ENCODE measurements around the gene PIK3CD. TPM values are rescaled to one million over a fixed set of nuclear protein-coding genes. Genes with fewer than 3 reads are reported as not detected.
"Not testable (repeated sequence)": the region's sequence is repeated elsewhere in the genome, so short reads cannot be mapped to it uniquely, and the experiment has no call there.

The PIK3CD gene
- total RNA-seq, 1 experiment from 2014 or later: 17.7 TPM

- no peak for DNase-seq (ENCODE audit: low read depth, low spot score)
- in situ Hi-C loops (cut with HindIII; ENCODE audit: low pct_unique_long_range_greater_than_20kb, low sequenced_read_pairs): no loop called here
These were observed 23.9 kb downstream of the PIK3CD start for GRCh38 chr1:9675393-9675792.

GRCh38 chr1:9676128-9676527 lies 24.6 kb downstream of the PIK3CD start:
- DNase-seq (ENCODE audit: low read depth, low spot score); in situ Hi-C loops (cut with HindIII; ENCODE audit: low pct_unique_long_range_greater_than_20kb, low sequenced_read_pairs): not testable (repeated sequence)

- in situ Hi-C loops (cut with HindIII; ENCODE audit: low pct_unique_long_range_greater_than_20kb, low sequenced_read_pairs): no loop called here
- DNase-seq (ENCODE audit: low read depth, low spot score): no peak
These were observed 25.4 kb downstream of the PIK3CD start for GRCh38 chr1:9676815-9677393.

- no peak for DNase-seq (ENCODE audit: low read depth, low spot score)
These were observed 28.6 kb downstream of the PIK3CD start for GRCh38 chr1:9680091-9680490.

DNA sequence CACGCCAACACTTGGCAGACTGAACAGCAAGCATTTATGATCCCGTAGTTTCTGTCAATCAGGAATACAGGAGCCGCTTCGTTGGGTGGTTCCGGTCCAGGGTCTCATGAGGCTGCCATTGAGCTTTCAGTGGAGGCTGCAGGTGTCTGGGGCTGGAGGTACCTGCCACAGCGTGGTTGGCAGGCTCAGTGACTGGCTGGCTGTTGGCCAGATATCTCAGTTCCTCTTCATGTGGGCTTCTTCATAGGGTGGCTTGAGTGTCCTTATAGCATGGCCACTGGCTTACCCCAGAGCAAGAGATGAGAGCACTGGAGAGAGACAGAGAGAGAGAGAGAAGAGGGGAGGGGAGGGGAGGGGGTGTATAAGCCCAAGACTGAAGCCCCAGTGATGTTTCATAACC lies 29.3 kb downstream of the PIK3CD start:
- DNase-seq (ENCODE audit: low read depth, low spot score): no peak
- in situ Hi-C loops (cut with HindIII; ENCODE audit: low pct_unique_long_range_greater_than_20kb, low sequenced_read_pairs): no loop called here

More at GRCh38 chr1:9680091-9680490, 28.6 kb downstream of the PIK3CD start:
- in situ Hi-C loops (cut with HindIII; ENCODE audit: low pct_unique_long_range_greater_than_20kb, low sequenced_read_pairs): no loop called here

DNA sequence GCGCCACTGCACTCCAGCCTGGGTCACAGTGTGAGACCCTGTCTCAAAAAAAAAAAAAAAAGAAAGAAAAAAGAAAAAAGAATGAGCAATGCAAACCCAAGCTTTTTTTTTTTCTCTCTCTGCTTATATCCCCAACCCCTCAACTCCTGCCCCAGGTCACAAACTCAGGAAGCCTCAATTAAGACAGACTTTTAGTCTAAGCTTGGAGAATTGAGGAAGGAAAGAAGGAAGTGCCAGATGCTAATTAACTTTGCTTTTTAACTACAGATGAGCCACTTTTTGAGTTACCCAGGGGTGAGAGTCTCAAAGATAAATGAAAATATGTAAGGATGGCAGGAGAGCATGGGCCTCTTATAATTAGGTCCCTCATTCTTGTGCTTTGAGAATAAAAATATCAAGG lies 33.3 kb downstream of the PIK3CD start:
- DNase-seq (ENCODE audit: low read depth, low spot score): no peak
- in situ Hi-C loops (cut with HindIII; ENCODE audit: low pct_unique_long_range_greater_than_20kb, low sequenced_read_pairs): no loop called here

- in situ Hi-C loops (cut with HindIII; ENCODE audit: low pct_unique_long_range_greater_than_20kb, low sequenced_read_pairs): no loop called here
- DNase-seq (ENCODE audit: low read depth, low spot score): peak; percentile 57
These were observed 35.8 kb downstream of the PIK3CD start for GRCh38 chr1:9687120-9687873.

DNA sequence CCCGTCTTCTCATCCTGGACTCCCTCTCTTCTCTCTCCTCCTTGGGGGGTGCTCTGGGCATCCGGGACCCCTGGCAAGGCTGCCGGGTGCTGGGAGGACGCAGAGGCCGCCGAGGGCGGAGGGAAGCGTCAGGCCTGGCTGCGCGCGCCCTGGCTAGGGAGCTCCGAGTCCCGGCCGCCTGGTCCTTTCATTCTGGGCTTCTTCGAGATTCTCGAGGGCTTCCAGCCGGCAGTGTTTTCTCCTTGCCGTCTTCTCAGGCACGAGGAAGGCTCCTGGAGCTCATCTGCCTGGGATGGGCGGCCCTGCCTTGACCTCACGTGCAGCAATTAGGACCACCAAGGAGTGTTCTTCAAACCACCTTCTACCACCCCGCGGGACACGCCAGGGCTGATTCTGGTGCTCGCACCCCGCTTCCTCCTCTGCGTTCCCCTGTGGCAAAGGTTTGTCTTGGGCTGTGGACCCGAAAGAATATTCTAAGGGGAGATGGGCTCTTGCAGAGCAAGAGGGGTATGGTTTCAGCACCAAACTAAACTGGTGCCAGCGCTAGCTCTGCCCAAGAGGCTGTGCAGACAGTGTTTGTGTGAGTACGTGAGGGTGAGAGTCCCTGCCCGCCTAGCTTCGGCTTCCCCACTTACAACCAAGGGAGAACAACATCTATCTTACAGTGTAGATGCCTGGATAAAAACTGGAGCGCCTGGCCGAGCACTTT lies 36.5 kb downstream of the PIK3CD start:
- DNase-seq (ENCODE audit: low read depth, low spot score): no peak
- in situ Hi-C loops (cut with HindIII; ENCODE audit: low pct_unique_long_range_greater_than_20kb, low sequenced_read_pairs): no loop called here

- in situ Hi-C loops (cut with HindIII; ENCODE audit: low pct_unique_long_range_greater_than_20kb, low sequenced_read_pairs): no loop called here
- DNase-seq (ENCODE audit: low read depth, low spot score): no peak
These were observed 37.1 kb downstream of the PIK3CD start for GRCh38 chr1:9688599-9688998.

DNA sequence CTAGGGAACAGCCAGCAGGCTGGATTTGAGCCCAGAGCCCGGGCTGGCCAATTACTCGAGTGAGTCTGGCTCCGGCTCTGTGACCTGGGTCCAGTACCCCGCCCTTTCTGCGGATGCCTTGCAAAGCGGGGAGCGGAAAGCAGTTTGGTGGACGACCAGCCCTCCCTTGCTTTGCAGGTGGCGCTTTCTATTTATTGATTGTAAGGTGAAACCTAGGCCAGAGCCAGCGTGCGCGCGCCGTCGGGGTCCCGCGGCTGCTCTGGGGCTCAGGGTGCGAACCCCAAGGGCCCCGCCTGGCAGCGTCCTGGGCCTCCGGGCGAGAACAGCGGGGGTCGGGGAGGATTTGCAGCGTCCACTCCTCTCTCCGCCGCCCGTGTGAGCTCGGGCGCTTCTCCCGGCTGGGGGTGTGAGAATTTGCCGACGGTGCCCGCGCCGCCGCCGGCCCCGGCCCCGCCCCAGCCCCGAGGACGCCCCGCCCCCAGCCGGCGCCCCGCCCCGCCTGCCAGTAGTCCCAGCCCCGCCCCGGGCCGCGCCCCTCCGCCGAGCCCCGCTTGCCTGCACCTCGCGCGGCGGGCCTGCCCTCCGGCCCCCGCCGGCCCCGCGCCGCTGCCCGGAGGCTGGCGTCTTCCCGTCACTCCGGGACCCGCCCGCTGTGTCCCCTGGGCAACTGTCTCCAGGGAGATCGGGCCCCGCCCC lies 37.6 kb downstream of the PIK3CD start:
- in situ Hi-C loops (cut with HindIII; ENCODE audit: low pct_unique_long_range_greater_than_20kb, low sequenced_read_pairs): no loop called here
- DNase-seq (ENCODE audit: low read depth, low spot score): peak; percentile 71

DNA sequence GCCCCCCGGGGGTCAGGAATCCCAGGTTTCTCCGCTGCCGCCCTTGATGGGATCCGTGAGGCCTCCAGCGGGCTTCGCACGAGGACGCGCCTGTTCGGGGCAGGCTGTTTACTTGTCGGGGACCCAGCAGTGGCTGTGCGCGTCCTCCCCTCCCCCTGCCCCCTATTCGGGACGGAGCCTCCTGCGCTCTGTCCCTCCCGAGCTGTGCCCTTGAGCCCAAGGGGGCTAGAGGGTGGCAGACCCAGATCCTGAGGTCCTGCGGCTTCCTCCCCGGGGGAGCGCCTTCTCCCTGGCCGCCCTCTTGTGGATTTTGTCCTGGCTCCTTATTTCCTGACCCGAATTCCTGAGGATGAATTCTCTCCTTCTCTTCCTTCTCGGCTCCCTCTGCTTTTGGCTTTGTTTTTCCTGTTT lies 38.4 kb downstream of the PIK3CD start:
- DNase-seq (ENCODE audit: low read depth, low spot score): no peak
- in situ Hi-C loops (cut with HindIII; ENCODE audit: low pct_unique_long_range_greater_than_20kb, low sequenced_read_pairs): no loop called here

DNA sequence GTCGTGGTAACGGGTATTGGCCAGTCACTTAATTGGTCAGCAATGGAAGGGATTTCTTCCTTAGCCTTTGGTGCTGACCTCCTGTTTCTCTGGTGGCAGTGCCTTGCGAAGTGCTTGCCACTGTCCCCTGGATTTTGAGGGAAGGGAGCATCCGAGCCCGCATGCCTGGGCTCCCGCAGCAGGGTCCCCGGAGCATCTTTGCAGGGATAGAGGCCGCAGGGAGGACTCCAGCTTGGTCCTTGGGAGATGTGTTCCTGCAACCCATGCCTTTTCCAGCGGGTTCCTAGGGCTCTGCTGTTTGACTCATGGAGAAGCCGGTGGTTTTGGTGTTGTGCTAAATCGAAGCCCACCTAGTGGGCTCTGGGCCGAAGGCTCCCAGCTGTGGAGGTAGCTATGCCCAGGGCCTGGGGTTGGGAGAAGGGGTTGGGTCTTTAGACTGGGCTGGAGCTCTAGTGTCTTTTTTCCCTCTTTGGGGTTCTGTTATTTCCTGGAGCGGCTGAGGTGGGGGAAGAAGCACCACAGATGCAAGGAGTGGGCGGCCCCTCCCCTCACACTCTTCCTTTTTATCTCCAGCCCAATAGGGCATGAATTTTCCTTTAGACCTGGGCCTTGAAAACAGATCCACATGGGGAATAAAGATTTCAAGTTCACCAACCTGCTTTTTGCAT lies 39.0 kb downstream of the PIK3CD start:
- DNase-seq (ENCODE audit: low read depth, low spot score): no peak
- in situ Hi-C loops (cut with HindIII; ENCODE audit: low pct_unique_long_range_greater_than_20kb, low sequenced_read_pairs): no loop called here

DNA sequence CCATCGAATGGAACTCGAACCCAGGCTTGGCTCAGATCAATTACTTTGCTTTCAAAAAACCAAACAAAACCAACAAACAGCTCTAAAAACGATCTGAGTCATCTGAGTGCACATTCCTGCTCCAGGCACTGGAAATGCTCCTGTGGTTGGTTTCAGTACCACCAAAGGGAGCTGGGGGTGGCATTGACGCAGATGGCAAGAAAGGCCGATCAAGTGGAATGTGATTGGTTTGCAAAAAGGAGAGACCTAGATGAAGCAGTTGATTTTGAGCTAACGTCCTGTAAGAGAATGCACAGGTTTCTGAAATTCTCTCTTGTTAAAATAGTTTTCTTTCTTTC lies 39.5 kb downstream of the PIK3CD start:
- peak; percentile 86 for DNase-seq (ENCODE audit: low read depth, low spot score)
- in situ Hi-C loops (cut with HindIII; ENCODE audit: low pct_unique_long_range_greater_than_20kb, low sequenced_read_pairs): no loop called here

DNA sequence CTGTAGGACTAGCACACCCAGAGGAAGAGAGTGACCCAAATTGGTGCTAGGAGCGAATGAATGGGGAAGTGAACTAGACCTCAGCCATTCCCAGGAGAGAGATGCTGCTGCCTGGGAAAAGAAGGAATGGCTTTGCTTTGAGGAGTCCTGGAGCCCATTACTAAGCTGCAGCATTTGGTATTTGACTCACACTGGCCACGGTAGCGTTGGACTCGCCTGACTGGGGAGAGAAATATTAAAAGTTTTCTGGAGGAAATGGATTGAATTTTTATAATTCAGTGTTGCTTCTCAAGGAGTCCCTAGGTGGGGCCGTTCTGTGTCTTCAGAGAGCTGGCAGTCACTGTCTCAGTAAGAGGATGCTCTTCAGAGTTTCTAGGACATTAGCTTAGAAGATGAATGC lies 40.2 kb downstream of the PIK3CD start:
- no peak for DNase-seq (ENCODE audit: low read depth, low spot score)

DNA sequence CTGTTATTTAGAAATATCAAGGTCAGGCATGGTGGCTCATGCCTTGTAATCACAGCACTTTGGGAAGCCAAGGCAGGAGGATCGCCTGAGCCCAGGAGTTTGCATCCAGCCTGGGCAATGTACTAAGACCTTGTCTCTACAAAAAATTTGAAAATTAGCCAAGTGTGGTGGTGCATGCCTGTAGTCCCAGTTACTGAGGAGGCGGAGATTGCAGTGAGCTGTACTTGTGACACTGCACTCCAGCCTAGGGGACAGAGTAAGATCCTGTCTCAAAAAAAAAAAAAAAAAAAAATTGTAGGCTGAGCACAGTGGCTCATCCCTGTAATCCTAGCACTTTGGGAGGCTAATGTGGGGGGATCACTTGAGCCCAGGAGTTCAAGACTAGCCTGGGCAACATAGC lies 45.3 kb downstream of the PIK3CD start:
- in situ Hi-C loops (cut with HindIII; ENCODE audit: low pct_unique_long_range_greater_than_20kb, low sequenced_read_pairs): no loop called here
- no peak for DNase-seq (ENCODE audit: low read depth, low spot score)

More for the DNA sequence above, 40.2 kb downstream of the PIK3CD start:
- in situ Hi-C loops (cut with HindIII; ENCODE audit: low pct_unique_long_range_greater_than_20kb, low sequenced_read_pairs): no loop called here

GRCh38 chr1:9699361-9699760 lies 47.8 kb downstream of the PIK3CD start:
- no peak for DNase-seq (ENCODE audit: low read depth, low spot score)
- in situ Hi-C loops (cut with HindIII; ENCODE audit: low pct_unique_long_range_greater_than_20kb, low sequenced_read_pairs): no loop called here

- DNase-seq (ENCODE audit: low read depth, low spot score): no peak
- in situ Hi-C loops (cut with HindIII; ENCODE audit: low pct_unique_long_range_greater_than_20kb, low sequenced_read_pairs): no loop called here
These were observed 48.8 kb downstream of the PIK3CD start for GRCh38 chr1:9700340-9700739.

GRCh38 chr1:9701665-9702064 lies 50.1 kb downstream of the PIK3CD start:
- in situ Hi-C loops (cut with HindIII; ENCODE audit: low pct_unique_long_range_greater_than_20kb, low sequenced_read_pairs): no loop called here
- DNase-seq (ENCODE audit: low read depth, low spot score): no peak
